Inferior parietal cortex (tissue), 1 donor: ENCODE measurements around the gene ZNF280D.
"Not testable (repeated sequence)": the region's sequence is repeated elsewhere in the genome, so short reads cannot be mapped to it uniquely, and the experiment has no call there.

Experiments
- DNase-seq: peaks from one replicate; pipeline ENCODE4 v3.0.0-alpha.2; 2016; ENCODE audit errors: extremely low spot score

The ZNF280D gene

GRCh38 chr15:56718560-56718959, 14.7 kb downstream of the ZNF280D start:
- no peak for DNase-seq

- no peak for DNase-seq
Measured at GRCh38 chr15:56716334-56716733, 17.0 kb downstream of the ZNF280D start.

- no peak for DNase-seq
Measured at GRCh38 chr15:56715220-56715619, 18.1 kb downstream of the ZNF280D start.

GRCh38 chr15:56709502-56709901, 23.8 kb downstream of the ZNF280D start:
- DNase-seq, result not testable (repeated sequence)

GRCh38 chr15:56699743-56700142, 33.6 kb downstream of the ZNF280D start:
- no peak for DNase-seq

- no peak for DNase-seq
Measured at GRCh38 chr15:56698270-56698669, 35.0 kb downstream of the ZNF280D start.

GRCh38 chr15:56693761-56694160, 39.5 kb downstream of the ZNF280D start:
- no peak for DNase-seq

GRCh38 chr15:56690733-56691132, 42.6 kb downstream of the ZNF280D start:
- no peak for DNase-seq

GRCh38 chr15:56683908-56684307, 49.4 kb downstream of the ZNF280D start:
- no peak for DNase-seq

- no peak for DNase-seq
Measured at GRCh38 chr15:56681113-56681512, 52.2 kb downstream of the ZNF280D start.

GRCh38 chr15:56679225-56679624, 54.1 kb downstream of the ZNF280D start:
- DNase-seq, result no peak

- no peak for DNase-seq
Measured at GRCh38 chr15:56678571-56678970, 54.7 kb downstream of the ZNF280D start.

GRCh38 chr15:56677271-56677670, 56.0 kb downstream of the ZNF280D start:
- no peak for DNase-seq

GRCh38 chr15:56675930-56676329, 57.4 kb downstream of the ZNF280D start:
- DNase-seq, result no peak

GRCh38 chr15:56674857-56675256, 58.5 kb downstream of the ZNF280D start:
- DNase-seq, result no peak

GRCh38 chr15:56672721-56673120, 60.6 kb downstream of the ZNF280D start:
- DNase-seq, result no peak

GRCh38 chr15:56667517-56667916, 65.8 kb downstream of the ZNF280D start:
- no peak for DNase-seq

GRCh38 chr15:56660943-56661342, 72.4 kb downstream of the ZNF280D start:
- DNase-seq, result no peak

GRCh38 chr15:56659197-56659596, 74.1 kb downstream of the ZNF280D start:
- DNase-seq, result no peak

- no peak for DNase-seq
Measured at GRCh38 chr15:56654624-56655023, 78.7 kb downstream of the ZNF280D start.

GRCh38 chr15:56654216-56654615, 79.1 kb downstream of the ZNF280D start:
- DNase-seq, result no peak

GRCh38 chr15:56653787-56654186, 79.5 kb downstream of the ZNF280D start:
- no peak for DNase-seq

GRCh38 chr15:56653107-56653506, 80.2 kb downstream of the ZNF280D start:
- DNase-seq, result no peak

- DNase-seq, result no peak
Measured at GRCh38 chr15:56648311-56648710, 85.0 kb downstream of the ZNF280D start.

- DNase-seq, result no peak
Measured at GRCh38 chr15:56640549-56640948, 92.8 kb downstream of the ZNF280D start.
